Heart right ventricle (tissue), 16 donors: ENCODE data around the gene C14orf119. TPM values are rescaled to one million over a fixed set of nuclear protein-coding genes. Genes with fewer than 3 reads are reported as not detected.
A peak's percentile ranks its signal among the peaks of the same experiment; 100 is the strongest.

ENCODE experiments used
- ATAC-seq, 8 donors: fragments of 200-7000 bp; cut with Tn5 transposase; one replicate each; pipeline ENCODE4 v1.9.1; 2020; ENCODE audit warnings: mild to moderate bottlenecking in 8 of 8, moderate library complexity in 8 of 8, moderate number of reproducible peaks in 1 of 8
- DNase-seq, 2 donors: peaks; one replicate each; pipeline ENCODE4 v3.0.0-alpha.2; 2020
- H3K27ac ChIP-seq, 10 donors: fragments of 200-600 bp; sonication (generic) in 2 of 10; one replicate each; pipeline versions ENCODE4 v1.5.0 to v1.8.0; 2020 to 2022; ENCODE audit warnings: mild to moderate bottlenecking in 3 of 10
- H3K27me3 ChIP-seq, 7 donors: fragments of 200-600 bp; one replicate each; pipeline ENCODE4 v1.8.0; 2021 to 2022; ENCODE audit warnings: mild to moderate bottlenecking in 2 of 7
- H3K36me3 ChIP-seq, 9 donors: fragments of 200-600 bp; sonication (generic) in 1 of 9; one replicate each; pipeline versions ENCODE4 v1.5.0 to v1.8.0; 2020 to 2022; ENCODE audit warnings: mild to moderate bottlenecking in 2 of 9
- H3K4me1 ChIP-seq, 9 donors: fragments of 200-600 bp; sonication (generic) in 1 of 9; one replicate each; pipeline versions ENCODE4 v1.5.0 to v1.8.0; 2020 to 2022; ENCODE audit warnings: mild to moderate bottlenecking in 4 of 9
- H3K4me3 ChIP-seq, 10 donors: fragments of 200-600 bp; sonication (generic) in 2 of 10; one replicate each; pipeline versions ENCODE4 v1.5.0 to v1.8.0; 2020 to 2022; ENCODE audit warnings: mild to moderate bottlenecking in 7 of 10, moderate library complexity in 2 of 10
- H3K9me3 ChIP-seq, 11 donors: fragments of 200-600 bp in 10 of 11; sonication (generic) in 2 of 11; one replicate each; pipeline versions ENCODE4 v1.5.0 to v1.8.0; 2013 to 2022; ENCODE audit warnings: mild to moderate bottlenecking in 2 of 11, control low read depth in 1 of 11, moderate library complexity in 1 of 11
- CTCF ChIP-seq, 9 donors: fragments of 200-600 bp; sonication (generic) in 2 of 9; IDR thresholded peaks; one replicate each; pipeline versions ENCODE4 v1.5.0 to v1.8.0; 2021 to 2022; ENCODE audit warnings: antibody characterized with exemption in 9 of 9, mild to moderate bottlenecking in 5 of 9, moderate library complexity in 1 of 9
- WGBS, 2 donors: extraction: QIAGEN DNeasy Blood & Tissue Kit; methylation state at CpG; one replicate each; pipeline ENCODE4 v1.1.7; 2013; ENCODE audit warnings: inconsistent platforms in 1 of 2; 5-methylcytosine and 5-hydroxymethylcytosine counted together
- intact Hi-C, 10 donors: fragments of 100-400 bp; cut with DNase I; formaldehyde crosslinking; loops; one replicate each; pipeline versions ENCODE4 v1.11.1 to v1.14.2; 2022
- polyA plus RNA-seq, 2 donors: library from polyadenylated mRNA; stranded (reverse); fragments of 200-250 nt; gene quantifications; one replicate each; pipeline ENCODE4 v1.2.3, GENCODE V29; 2013
- total RNA-seq, 10 donors: library from RNA; stranded (reverse); fragmentation: NEBNext Ultra II Directional in 3 of 10; extraction: Animal tissue kit (Norgen Biotek cat#: 25700) in 3 of 10; gene quantifications; one replicate each; pipeline versions ENCODE4 v1.2.1 to v1.2.4, GENCODE V29; 2021 to 2023
- donor health status: Arrhythmogenic right ventricular cardiomyopathy.
- donor health status: ischemic (EF 13 %, LVEDD 7.1; RV severe dilation, severe dysfunction).
- donor health status: healthy with polysubstance abuse.
- donor health status: DM: no; HTN: yes; CAD: no.
- donor health status: DM: no; HTN: no; CAD: no.
- donor health status: ischemic (EF 25% LVEDD 6.9; RV normal size, moderate dysfunction).
- donor health status: ischemic (EF 25% LVEDD 5.7; RV mildly dilated, moderate dysfunction).
- donor health status: healthy.
- donor health status: DM: yes; HTN: yes; CAD: no.
- donor health status: Ischemic cardiomyopathy.
- donor health status: ischemic (EF 35%, LVEDD 5.7; RV mildly dilated, moderate dysfunction).
- donor health status: nonischemic (EF 11% LVEDD 7.7; RV severe dilation, severe dysfunction).
- donor health status: DM: yes; HTN: yes; CAD: no.
- donor health status: PGD.
- donor health status: ischemic (EF 29% LVEDD 5.4; RV normal size, mild dysfunction).
- donor health status: nonischemic (EF 23%, LVEDD 6.1; RV moderate dilation, normal function).

Gene C14orf119
- total and polyA plus RNA-seq, 12 donors = 9.8 to 43.3 (median 28.4) TPM

- peak overlapping the region in 1 of 10 donors; percentile 41 for H3K4me3 ChIP-seq
- H3K4me1 ChIP-seq = peaks cover 0 to 71% (median 10%) of the 10 kb centered on the region in 9 donors
- no peak for TF ChIP-seq CTCF (IDR thresholded peaks at IDR 0.05)
- DNase-seq (no peak), ATAC-seq (no peak)
- peaks cover 0 to 18% (median 0%) of the 10 kb centered on the region in 7 donors for H3K27me3 ChIP-seq
- peak overlapping the region in 1 of 10 donors; percentile 80 for H3K27ac ChIP-seq
- H3K9me3 ChIP-seq = no peaks in the 10 kb centered on the region
- H3K36me3 ChIP-seq = no peaks in the 10 kb centered on the region
- WGBS, 2 donors = 88% methylated on average over 32 of the region's 32 CpGs
- intact Hi-C loops = no loop called here
Measured at GRCh38 chr14:23117371-23118020, 22.2 kb downstream of the C14orf119 start.

GRCh38 chr14:23118506-23119362, 23.4 kb downstream of the C14orf119 start, which contains the start of gene CEBPE:
CEBPE (minus strand) TSS chr14:23119255; CDS start chr14:23119091, 164 bp downstream.
- H3K27me3 ChIP-seq = peaks cover 0 to 11% (median 0%) of the 10 kb centered on the region in 7 donors

GRCh38 chr14:23119363-23120327, 24.3 kb downstream of the C14orf119 start:
- 75 to 78% methylated on average over 16 of the region's 16 CpGs for WGBS, 2 donors
- no peak for ATAC-seq

More at GRCh38 chr14:23118506-23119362, 23.4 kb downstream of the C14orf119 start, which contains the start of gene CEBPE:
- intact Hi-C loops = no loop called here
- ATAC-seq (no peak), DNase-seq (no peak)
- H3K27ac ChIP-seq = peak within 1 kb of the TSS in 1 of 10 donors; percentile 80
- no peak for TF ChIP-seq CTCF (IDR thresholded peaks at IDR 0.05)
- H3K36me3 ChIP-seq = no peaks in the 10 kb centered on the region
- H3K4me1 ChIP-seq = peaks cover 0 to 65% (median 10%) of the 10 kb centered on the region in 9 donors
- H3K4me3 ChIP-seq = peak within 1 kb of the TSS in 1 of 10 donors; percentile 41
- no peaks in the 10 kb centered on the region for H3K9me3 ChIP-seq
- WGBS, 2 donors = 81 to 83% methylated on average over 32 of the region's 32 CpGs

More at GRCh38 chr14:23119363-23120327, 24.3 kb downstream of the C14orf119 start:
- DNase-seq = no peak
- Histone ChIP-seq H3K4me1 (peaks cover 0 to 60% (median 7%) of the 10 kb centered on the region in 9 donors), H3K36me3 (no peaks in the 10 kb centered on the region), H3K9me3 (no peaks in the 10 kb centered on the region), H3K27me3 (peaks cover 0 to 8% (median 0%) of the 10 kb centered on the region in 7 donors), H3K4me3 (peak overlapping the region in 1 of 10 donors; percentile 41), H3K27ac (peak overlapping the region in 1 of 10 donors; percentile 80)
- no peak for TF ChIP-seq CTCF (IDR thresholded peaks at IDR 0.05)
- intact Hi-C loops = loop anchor here (1.0 to 10.0 kb wide), 8 partner anchors 38 to 185 kb away; partner anchors contain the start of genes BCL2L2 (in 1 of the 10), PPP1R3E (in 1 of the 10) and SLC7A8 (in 1 of the 10)
